ENCODE results near the gene KLHL10. TPM values are rescaled to one million over a fixed set of nuclear protein-coding genes. Genes with fewer than 3 reads are reported as not detected.

Gene KLHL10
- total and polyA plus RNA-seq, 2 of the 13 experiments (the other 11 are each of a cell fraction or from before 2014, with no cell fraction given): 0.04 to 0.08 TPM

GRCh38 chr17:41801374-41802271, 36.0 kb upstream of the KLHL10 start (continued):
- TF ChIP-seq ZHX2 (IDR thresholded peaks at IDR 0.05; ENCODE audit: low read depth): no peak
- TF ChIP-seq ZHX2 (CRISPR knock-in tag; IDR thresholded peaks at IDR 0.05; ENCODE audit: borderline replicate concordance): no peak
- no peak; the same call in 1 of the 2 replicates for TF ChIP-seq RERE (CRISPR knock-in tag; IDR thresholded peaks at IDR 0.05; ENCODE audit: low read depth)
- TF ChIP-seq PHF20 (CRISPR knock-in tag; IDR thresholded peaks at IDR 0.05): no peak
- TF ChIP-seq YEATS4 (CRISPR knock-in tag; IDR thresholded peaks at IDR 0.05; ENCODE audit: borderline replicate concordance): no peak
- no peak for TF ChIP-seq CENPX (CRISPR knock-in tag; IDR thresholded peaks at IDR 0.05)
- TF ChIP-seq PHF5A (CRISPR knock-in tag; IDR thresholded peaks at IDR 0.05; ENCODE audit: low read depth, unreplicated experiment): peak; percentile 64
- peak; percentile 30 for TF ChIP-seq DBP (CRISPR knock-in tag; IDR thresholded peaks at IDR 0.05; ENCODE audit: not compliant biosample characterization)
- no peak for TF ChIP-seq KDM4B (CRISPR knock-in tag; IDR thresholded peaks at IDR 0.05)
- TF ChIP-seq PPARG (CRISPR knock-in tag; conservative IDR thresholded peaks at IDR 0.05): peak; percentile 63; the same call in 1 of the 2 replicates
- no peak for TF ChIP-seq NR1H2 (CRISPR knock-in tag; IDR thresholded peaks at IDR 0.05; ENCODE audit: borderline replicate concordance, low read depth)
- TF ChIP-seq ZNF282 (IDR thresholded peaks at IDR 0.05; ENCODE audit: partially characterized antibody): no peak
